Hematopoietic multipotent progenitor cell treated with erythropoietin and hydrocortisone succinate and interleukin-3 and kit ligand, for 6 days (in vitro differentiated cells): ENCODE data around the gene UNC45B.
"Not testable (repeated sequence)": the region's sequence is repeated elsewhere in the genome, so short reads cannot be mapped to it uniquely, and the experiment has no call there.

Experiments
- DNase-seq: peaks from one replicate; pipeline ENCODE4 v3.0.0-alpha.2; 2015

UNC45B gene

DNA sequence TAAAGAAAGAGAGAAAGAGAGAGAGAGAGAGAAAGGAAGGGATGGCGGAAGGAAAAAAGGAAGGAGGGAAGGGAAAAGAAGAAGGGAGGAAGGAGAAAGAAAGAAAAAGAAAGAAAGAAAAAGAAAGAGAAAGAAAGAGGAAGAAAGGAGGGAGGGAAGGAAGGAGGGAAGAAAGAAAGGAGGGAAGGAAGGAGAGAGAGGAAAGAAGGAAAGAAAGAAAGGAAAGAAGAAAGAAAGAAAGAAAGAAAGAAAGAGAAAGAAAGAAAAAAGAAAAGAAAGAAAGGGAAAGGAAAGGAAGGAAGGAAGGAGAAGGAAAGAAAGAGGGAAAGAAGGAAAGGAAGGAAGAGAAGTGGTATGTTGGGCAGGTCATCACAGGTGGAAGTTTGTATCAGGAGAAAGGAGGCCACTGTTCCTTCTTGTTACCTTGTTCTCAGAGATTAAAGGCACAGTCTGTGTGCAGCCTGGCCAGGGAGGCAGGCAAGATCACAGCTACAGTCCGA is 27.3 kb downstream of the UNC45B start:
- DNase-seq: no peak

DNA sequence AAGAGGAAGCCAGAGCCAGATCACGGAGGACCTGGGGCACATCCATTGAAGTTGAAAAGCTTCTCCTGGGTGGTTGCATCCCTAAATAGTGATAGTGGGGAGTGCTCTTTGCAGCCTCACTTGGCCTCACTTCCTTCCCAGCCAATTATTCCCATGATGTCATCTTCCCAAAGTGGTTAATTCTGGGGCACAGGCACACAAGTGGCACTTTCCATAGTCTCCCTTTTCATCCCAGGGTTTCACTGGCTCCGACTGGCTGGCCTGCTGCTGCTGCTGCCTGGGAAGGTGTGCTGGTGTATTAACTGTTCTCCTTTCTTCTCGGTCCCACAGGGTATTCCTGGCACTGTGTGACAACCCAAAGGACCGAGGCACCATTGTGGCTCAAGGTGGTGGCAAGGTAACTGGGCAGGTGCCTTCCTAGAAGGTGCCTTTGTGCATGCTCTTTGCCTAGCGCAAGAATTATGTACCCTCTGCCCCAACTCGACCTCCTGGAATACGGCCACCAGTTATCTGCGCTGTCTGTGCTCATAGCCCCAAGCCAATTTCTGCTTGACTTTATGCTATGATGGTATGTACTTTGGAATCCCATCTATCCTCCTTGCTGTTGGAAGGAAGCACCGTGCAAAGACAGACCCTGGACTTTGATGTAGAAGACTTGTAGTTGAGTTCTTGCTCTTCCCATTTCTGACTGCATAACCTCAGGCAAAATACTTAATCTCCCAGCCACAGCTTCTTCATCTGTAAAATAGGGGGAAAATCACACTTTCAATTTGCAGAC is 28.2 kb downstream of the UNC45B start:
- no peak for DNase-seq

DNA sequence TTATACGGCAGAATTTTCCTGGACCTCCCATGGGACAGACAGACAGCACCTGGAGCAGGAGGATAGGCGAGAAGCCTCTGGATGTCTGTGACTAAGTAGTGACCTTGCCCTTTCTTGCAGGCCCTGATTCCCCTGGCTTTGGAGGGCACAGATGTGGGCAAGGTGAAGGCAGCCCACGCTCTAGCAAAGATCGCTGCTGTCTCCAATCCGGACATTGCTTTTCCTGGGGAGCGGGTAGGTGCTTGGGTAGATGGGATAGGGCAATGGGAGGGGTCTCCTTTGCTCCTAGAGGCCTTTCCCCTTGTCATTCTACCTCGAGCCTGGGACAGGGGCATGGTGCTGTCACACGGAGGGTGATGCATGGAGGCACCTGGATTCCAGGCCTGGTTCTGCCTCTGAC is 29.3 kb downstream of the UNC45B start:
- DNase-seq: no peak

DNA sequence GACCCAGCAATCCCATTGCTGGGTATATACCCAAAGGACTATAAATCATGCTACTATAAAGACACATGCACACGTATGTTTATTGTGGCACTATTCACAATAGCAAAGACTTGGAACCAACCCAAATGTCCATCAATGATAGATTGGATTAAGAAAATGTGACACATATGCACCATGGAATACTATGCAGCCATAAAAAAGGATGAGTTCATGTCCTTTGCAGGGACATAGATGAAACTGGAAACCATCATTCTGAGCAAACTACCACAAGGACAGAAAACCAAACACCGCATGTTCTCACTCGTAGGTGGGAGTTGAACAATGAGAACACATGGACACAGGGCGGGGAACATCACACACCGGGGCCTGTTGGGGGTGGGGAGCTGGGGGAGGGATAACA is 31.8 kb downstream of the UNC45B start:
- DNase-seq: not testable (repeated sequence)

GRCh38 chr17:35183332-35183731 is 35.7 kb downstream of the UNC45B start:
- no peak for DNase-seq

DNA sequence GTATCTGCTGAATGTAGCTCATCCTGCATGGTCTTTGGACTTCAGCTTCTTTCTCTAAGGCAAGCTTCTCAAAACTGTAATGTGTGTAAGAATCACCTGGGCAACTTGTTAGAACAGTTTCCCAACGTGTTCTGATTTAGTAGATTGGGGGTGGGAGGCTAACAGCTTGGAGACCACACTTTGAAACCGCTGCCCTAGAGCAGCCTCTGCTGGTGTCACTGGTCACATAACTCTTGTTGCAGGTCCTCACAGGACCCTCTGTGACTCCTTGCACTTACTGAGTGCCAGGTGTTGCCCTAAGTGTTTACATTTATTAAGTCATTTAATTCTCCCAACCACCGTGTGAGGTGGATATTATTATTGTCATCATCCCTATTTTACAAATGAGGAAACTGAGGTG is 36.7 kb downstream of the UNC45B start:
- no peak for DNase-seq

GRCh38 chr17:35185849-35186248 is 38.2 kb downstream of the UNC45B start:
- peak; percentile 9 for DNase-seq

- no peak for DNase-seq
These were observed 39.9 kb downstream of the UNC45B start for GRCh38 chr17:35187481-35187880.

- no peak for DNase-seq
These were observed 40.5 kb downstream of the UNC45B start for GRCh38 chr17:35188111-35188510.

DNA sequence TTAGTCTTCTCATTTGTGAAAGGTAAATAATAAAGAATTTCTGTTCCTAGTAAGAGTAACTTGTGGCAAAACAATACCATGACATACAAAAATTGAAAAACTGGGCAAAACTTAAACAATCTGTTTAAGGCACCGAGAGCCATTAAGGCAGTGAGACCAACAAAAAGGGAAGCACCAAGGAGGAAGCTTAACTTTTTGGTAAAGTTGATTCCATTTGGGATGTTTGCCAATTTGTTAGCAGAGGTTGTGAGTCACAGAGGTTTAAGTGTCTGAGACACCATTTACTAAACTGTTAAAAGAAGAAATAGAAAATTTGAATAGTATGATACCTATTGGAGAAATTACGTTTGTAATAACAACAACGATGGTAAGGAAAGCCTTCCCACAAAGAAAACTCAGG is 41.7 kb downstream of the UNC45B start:
- peak; percentile 49 for DNase-seq

DNA sequence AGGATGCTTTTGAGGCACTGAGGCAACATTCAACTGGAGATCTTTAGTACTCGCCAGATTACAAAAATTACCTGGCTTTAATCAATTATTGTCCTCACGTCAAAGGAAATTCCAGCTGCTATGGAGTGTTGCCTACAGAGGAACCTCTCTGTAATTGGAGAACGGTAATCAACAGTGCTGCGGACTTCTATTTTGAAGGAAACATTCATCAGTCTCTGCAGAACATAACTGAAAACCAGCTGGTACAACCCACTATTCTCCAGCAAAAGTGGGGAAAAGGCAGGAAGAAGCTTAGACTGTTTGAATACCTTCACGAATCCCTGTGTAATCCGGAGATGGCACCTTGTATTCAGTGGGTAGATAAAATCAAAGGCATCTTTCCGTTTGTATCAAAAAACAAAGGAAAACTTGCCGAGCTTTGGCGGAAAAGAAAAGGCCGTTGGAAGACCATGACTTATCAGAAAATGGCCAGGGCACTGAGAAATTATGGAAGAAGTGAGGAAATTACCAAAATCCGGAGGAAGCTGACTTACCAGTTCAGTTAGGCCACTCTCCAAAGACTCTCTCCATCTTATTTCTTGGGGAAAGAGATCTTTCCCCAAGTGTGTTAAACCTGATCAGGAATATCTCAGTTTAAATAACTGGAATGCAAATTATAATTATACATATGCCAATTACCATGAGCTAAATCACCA is 43.5 kb downstream of the UNC45B start:
- DNase-seq: no peak

- no peak for DNase-seq
These were observed 45.1 kb downstream of the UNC45B start for GRCh38 chr17:35192708-35193107.

DNA sequence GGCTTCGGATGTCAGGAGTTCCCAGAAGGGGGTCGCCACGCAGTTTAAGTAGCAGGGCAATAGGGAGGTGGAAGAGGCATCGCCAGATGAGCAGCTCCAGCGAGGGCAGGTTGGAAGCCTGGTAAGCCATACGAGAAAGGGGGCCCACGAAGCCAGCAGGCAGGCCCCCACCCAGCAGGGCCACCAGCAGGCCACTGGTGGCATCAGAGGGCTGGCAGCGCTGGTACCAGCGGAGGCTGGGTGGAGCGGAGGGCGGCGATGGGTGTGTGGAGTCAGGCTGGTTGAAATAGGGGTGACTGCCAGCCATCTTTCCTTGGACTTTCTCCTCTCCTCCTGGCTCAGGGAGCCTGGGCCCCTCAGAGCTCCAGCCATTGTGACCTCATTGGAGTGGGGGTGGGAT is 46.4 kb downstream of the UNC45B start, which contains the start of gene SLC35G3:
Gene SLC35G3, minus strand, starts transcription at position 393 of the 400 bp plus-strand sequence. Its CDS starts 86 bp downstream, at position 307.
- not testable (repeated sequence) for DNase-seq

DNA sequence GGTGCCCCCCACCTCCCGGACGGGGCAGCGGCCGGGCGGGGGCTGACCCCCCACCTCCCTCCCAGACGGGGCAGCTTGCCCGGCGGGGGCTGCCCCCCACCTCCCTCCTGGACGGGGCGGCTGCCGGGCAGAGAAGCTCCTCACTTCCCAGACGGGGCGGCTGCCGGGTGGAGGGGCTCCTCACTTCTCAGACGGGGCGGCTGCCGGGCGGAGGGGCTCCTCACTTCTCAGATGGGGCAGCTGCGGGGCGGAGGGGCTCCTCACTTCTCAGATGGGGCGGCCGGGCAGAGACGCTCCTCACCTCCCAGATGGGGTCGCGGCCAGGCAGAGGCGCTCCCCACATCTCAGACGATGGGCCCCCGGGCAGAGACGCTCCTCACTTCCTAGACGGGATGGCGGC is 47.4 kb downstream of the UNC45B start:
- not testable (repeated sequence) for DNase-seq

DNA sequence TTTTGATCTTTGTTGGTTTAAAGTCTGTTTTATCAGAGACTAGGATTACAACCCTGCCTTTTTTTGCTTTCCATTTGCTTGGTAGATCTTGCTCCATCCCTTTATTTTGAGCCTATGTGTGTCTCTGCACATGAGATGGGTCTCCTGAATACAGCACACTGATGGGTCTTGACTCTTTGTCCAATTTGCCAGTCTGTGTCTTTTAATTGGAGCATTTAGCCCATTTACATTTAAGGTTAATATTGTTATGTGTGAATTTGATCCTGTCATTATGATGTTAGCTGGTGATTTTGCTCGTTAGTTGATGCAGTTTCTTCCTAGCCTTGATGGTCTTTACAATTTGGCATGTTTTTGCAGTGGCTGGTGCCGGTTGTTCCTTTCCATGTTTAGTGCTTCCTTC is 55.0 kb downstream of the UNC45B start:
- not testable (repeated sequence) for DNase-seq

DNA sequence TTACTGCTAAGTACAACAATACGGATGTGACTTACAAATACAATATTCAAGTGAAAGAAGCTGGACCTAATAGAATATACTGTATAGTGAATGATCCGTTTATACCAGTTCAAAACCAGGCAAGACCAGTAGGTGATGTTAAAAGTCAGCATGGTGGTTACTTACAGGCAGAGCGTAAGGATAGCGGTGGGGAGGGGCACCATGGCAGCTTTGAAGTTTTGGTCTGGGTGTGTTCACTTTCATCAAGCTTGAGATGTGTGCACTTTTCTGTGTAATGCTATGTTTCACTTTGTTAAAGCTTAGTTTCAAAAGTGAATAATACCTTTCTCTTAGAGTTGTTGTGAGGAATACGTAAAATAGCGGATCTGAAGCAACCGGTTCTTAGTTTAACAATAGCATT is 63.1 kb downstream of the UNC45B start:
- DNase-seq: no peak

DNA sequence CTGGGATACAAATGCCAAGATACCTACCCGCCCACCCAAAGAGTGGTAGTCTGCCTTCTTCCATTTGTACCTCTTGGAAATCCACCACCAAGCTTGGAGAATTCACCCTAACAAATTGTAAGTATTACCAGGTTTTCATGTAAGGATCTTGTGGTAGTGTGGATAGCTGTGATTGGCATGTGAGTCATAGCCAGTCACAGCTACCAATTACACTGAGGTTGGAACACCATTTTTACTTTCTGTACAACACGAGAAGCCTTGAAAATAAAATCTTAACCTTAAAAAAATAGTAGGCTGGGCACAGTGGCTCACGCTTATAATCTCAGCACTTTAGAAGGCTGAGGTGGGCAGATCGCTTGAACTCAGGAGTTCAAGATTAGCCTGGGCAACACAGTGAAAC is 65.1 kb downstream of the UNC45B start:
- DNase-seq: no peak

DNA sequence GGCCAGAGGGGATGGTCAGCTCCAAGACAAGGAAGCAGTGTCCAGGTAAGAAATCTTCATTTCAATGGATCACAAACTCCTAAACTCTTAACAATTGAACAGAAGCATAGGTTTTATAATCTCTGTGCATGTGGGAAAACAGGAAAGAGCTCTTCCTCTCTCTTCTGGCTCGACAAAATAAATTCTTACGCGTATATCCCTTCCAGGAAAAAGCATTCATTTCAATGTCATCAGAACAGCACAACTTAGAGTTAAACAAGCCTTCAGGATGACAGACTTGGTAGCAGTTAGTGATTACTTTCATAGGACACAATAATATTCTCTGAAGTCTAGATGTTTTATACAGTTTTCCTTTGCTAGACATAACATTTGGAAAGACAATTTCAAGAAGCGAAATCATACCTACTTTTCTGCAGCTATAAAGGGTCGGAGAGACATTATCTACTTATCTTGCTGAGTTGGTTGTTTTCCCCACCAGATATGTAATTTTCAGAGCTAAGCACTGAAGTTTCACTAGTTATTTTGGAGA is 65.9 kb downstream of the UNC45B start:
- DNase-seq: no peak

DNA sequence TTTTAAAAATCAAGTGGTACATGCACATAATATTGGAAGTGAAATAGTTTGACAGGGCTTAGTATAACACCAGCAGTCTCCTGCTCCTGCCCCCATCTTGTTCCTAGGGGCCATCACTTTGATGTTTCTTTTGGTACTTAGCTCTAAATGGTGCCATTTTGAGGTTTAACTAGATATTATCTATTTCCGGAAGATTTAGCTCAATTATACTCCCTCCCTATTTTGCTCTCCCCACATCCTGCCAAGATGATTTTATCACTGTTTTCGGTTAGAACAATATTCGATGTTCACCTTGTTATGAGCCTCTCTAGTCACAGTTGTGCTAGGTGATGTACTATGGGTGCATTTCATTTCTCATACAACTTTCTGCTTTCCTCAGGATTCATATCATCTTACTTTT is 66.6 kb downstream of the UNC45B start:
- DNase-seq: peak; percentile 69

DNA sequence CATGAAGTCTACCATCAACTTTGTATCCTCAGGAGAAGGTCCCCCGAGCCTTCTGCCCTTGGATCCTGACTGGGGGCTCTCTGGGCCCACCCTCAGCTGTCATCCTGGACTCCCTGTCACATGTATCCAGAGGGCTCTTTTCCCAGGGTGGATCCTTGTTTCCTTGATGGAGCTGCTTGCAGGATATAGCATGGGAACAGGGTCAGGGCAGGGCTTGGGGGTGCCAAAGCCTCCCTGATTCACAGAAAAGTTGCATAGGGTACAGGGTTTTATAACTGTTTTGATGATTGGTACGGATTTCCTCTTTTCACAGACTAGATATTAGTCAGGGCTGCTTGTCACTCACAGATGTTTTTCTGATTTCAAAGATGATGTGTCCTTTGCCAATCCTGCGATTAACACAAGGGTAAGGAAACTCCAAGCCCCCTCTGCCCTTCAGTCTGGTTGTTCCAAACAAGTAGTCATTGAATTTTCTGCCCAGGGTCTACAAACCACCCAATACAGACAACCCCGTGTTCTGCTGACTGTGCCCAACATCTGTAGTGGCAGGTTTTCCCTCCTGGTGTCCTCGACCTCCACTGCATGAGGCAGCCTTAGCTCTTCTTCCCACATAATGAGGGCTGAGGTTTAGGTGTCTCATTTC is 67.1 kb downstream of the UNC45B start:
- peak; percentile 21 for DNase-seq

DNA sequence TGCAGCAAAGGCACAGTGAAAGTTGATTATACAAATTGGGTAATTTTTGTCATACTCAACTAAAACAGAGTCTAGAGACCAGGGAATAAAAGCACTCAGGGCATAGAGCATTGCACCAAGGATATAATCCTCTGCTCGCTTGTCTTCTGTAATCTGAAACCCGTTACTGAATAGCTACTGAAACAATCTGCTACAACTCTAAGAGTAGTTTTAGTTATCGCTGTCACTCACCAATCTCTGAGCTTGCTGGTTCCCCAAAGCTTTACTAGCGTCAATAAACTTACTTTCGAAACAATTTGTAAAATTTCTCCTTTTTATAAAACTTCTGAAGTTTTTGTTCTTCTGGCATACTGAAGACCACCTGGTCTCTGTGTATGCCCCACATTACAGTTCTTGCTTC is 69.5 kb downstream of the UNC45B start:
- no peak for DNase-seq

GRCh38 chr17:35218915-35219314 is 71.3 kb downstream of the UNC45B start:
- DNase-seq: no peak

DNA sequence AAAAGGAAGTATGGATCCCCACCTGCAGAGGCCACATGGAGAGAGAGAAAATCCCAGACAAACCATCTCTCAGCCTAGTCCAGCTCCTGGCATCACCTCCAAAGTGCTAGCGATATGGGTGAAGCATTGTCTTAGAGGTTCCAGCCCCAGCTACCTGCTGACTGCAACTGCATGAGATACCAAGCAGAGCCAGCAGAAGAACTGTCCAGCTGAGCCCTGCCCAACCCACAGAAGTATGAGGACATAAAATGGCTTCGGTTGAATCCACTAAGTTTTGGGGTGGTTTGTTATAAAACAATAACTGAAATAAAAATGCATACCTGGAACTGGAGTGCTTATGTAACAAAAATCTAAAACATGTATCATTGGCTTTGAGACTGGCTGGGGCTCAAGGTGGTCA is 74.8 kb downstream of the UNC45B start:
- no peak for DNase-seq
